ENCODE data around the gene USB1.

GRCh38 chr16:58031016-58031800, 30.0 kb downstream of the USB1 start:
- no peak for TF ChIP-seq CTCF (IDR thresholded peaks at IDR 0.05)
- no peak for TF ChIP-seq POLR2A (IDR thresholded peaks at IDR 0.05)
